Endothelial cell of umbilical vein (primary cell): ENCODE data around the gene TCIRG1. TPM values are rescaled to one million over a fixed set of nuclear protein-coding genes. Genes with fewer than 3 reads are reported as not detected.

Source experiments
- BruUV-seq: library from RNA; stranded (reverse); fragments of 400-500 nt; replicated peaks from 2 replicates; lab custom pipeline; 2021; lab: Mats Ljungman, UMichigan
- CTCF ChIA-PET: fragments of 300-600, 350-600 bp; sonication (Branson Sonifier 250); formaldehyde crosslinking; loops from one replicate; lab custom pipeline; 2021; ENCODE audit warnings: antibody characterized with exemption, inconsistent platforms; lab: Charles Lee
- POLR2A ChIA-PET: fragments of 300-600, 350-600 bp; sonication (Branson Sonifier 250); formaldehyde crosslinking; loops from one replicate; lab custom pipeline; 2021; ENCODE audit warnings: antibody characterized with exemption, inconsistent platforms; lab: Charles Lee
- DNase-seq: peaks from one replicate; pipeline ENCODE4 v3.0.0-alpha.2; 2011; ENCODE audit warnings: low read depth, low spot score
- FAIRE-seq: peaks from 2 replicates; lab custom pipeline; 2011; peaks lifted over from hg19 to GRCh38; lab: Jason Lieb, UNC
- H2AFZ ChIP-seq: 2 replicates; pipeline ENCODE4 v1.6.0; 2012; ENCODE audit warnings: low read depth, low read length, control low read depth, inconsistent platforms
- H3K27ac ChIP-seq: 2 replicates; pipeline ENCODE4 v1.5.1; 2011; ENCODE audit warnings: low read depth, mild to moderate bottlenecking, control low read depth, low read length, moderate library complexity; ENCODE audit not compliant: insufficient read depth
- H3K27me3 ChIP-seq, 2 experiments: 2 replicates each; pipeline versions ENCODE4 v1.6.0 to v1.6.1; 2011; ENCODE audit warnings: low read length in 2 of 2, mixed read lengths in 1 of 2; ENCODE audit not compliant: control insufficient read depth in 2 of 2, insufficient read depth in 2 of 2
- H3K36me3 ChIP-seq, 2 experiments: 2 replicates in 1 of 2; 3 replicates in 1 of 2; pipeline ENCODE4 v1.5.1; 2011; ENCODE audit warnings: low read length in 2 of 2, mild to moderate bottlenecking in 1 of 2, moderate library complexity in 1 of 2; ENCODE audit not compliant: control insufficient read depth in 2 of 2, insufficient read depth in 2 of 2; ENCODE audit errors: extremely low read depth in 1 of 2
- H3K4me1 ChIP-seq: 3 replicates; pipeline ENCODE4 v1.5.1; 2011; ENCODE audit warnings: mild to moderate bottlenecking, low read length; ENCODE audit not compliant: control insufficient read depth, insufficient read depth; ENCODE audit errors: extremely low read depth
- H3K4me2 ChIP-seq: 2 replicates; pipeline ENCODE4 v1.6.1; 2011; ENCODE audit warnings: low read length, control low read depth, mixed read lengths; ENCODE audit not compliant: insufficient read depth
- H3K4me3 ChIP-seq, 3 experiments: fragments of 200-600 bp in 1 of 3; sonication (generic), shearing (Covaris generic) in 1 of 3; replicated peaks in 1 of 3; 2 replicates each; pipeline ENCODE4 v1.5.1; 2011 to 2016; ENCODE audit warnings: control low read depth in 3 of 3, low read length in 3 of 3, mild to moderate bottlenecking in 2 of 3, inconsistent platforms in 1 of 3, low read depth in 1 of 3, moderate library complexity in 1 of 3; ENCODE audit not compliant: insufficient read depth in 1 of 3
- H3K79me2 ChIP-seq: 2 replicates; pipeline ENCODE4 v1.6.0; 2012; ENCODE audit warnings: low read length, inconsistent platforms; ENCODE audit not compliant: control insufficient read depth, insufficient read depth
- H3K9ac ChIP-seq: replicated peaks from 2 replicates; pipeline ENCODE3; 2011; ENCODE audit warnings: low read length, control low read depth; ENCODE audit not compliant: insufficient read depth; ENCODE audit errors: extremely low read depth
- H3K9me1 ChIP-seq: replicated peaks from 3 replicates; pipeline ENCODE4 v1.6.0; 2011; ENCODE audit warnings: mild to moderate bottlenecking, low read length; ENCODE audit not compliant: control insufficient read depth, insufficient read depth; ENCODE audit errors: extremely low read depth
- H3K9me3 ChIP-seq: replicated peaks from 2 replicates; pipeline ENCODE4 v1.5.1; 2012; ENCODE audit warnings: low read length, inconsistent platforms; ENCODE audit not compliant: control insufficient read depth, insufficient read depth
- H4K20me1 ChIP-seq: replicated peaks from 2 replicates; pipeline ENCODE3; 2011; ENCODE audit warnings: mild to moderate bottlenecking, low read length; ENCODE audit not compliant: control insufficient read depth, insufficient read depth; ENCODE audit errors: extremely low read depth
- EZH2 ChIP-seq: IDR thresholded peaks from 2 replicates; pipeline ENCODE4 v1.6.1; 2012; ENCODE audit warnings: borderline replicate concordance, low read depth, mild to moderate bottlenecking, moderate library complexity, low read length, inconsistent platforms; ENCODE audit not compliant: severe bottlenecking
- FOS ChIP-seq: IDR thresholded peaks from 2 replicates; pipeline ENCODE4 v1.6.1; 2011; ENCODE audit warnings: mild to moderate bottlenecking, low read length, moderate library complexity, borderline replicate concordance; ENCODE audit not compliant: insufficient read depth
- GATA2 ChIP-seq: IDR thresholded peaks from 2 replicates; pipeline ENCODE4 v1.7.0; 2011; ENCODE audit warnings: low read depth, mild to moderate bottlenecking, moderate library complexity, mixed read lengths, low read length; ENCODE audit not compliant: insufficient read length, insufficient read depth
- JUN ChIP-seq: IDR thresholded peaks from 2 replicates; pipeline ENCODE4 v1.6.1; 2011; ENCODE audit warnings: borderline replicate concordance, low read depth; ENCODE audit not compliant: insufficient read length, insufficient read depth
- MYC ChIP-seq: IDR thresholded peaks from one replicate; pipeline ENCODE4 v1.6.1; 2011; ENCODE audit warnings: mild to moderate bottlenecking, low read depth, low read length
- POLR2A ChIP-seq: IDR thresholded peaks from 2 replicates; pipeline ENCODE4 v1.6.1; 2012; ENCODE audit warnings: low read depth, mild to moderate bottlenecking, control low read depth, low read length
- POLR2AphosphoS5 ChIP-seq: IDR thresholded peaks from 2 replicates; pipeline ENCODE4 v1.6.1; 2012; ENCODE audit warnings: low read depth, mild to moderate bottlenecking, control low read depth, low read length, moderate library complexity; ENCODE audit not compliant: insufficient read depth
- dilution Hi-C: fragments of 300-500 bp; cut with MboI; formaldehyde crosslinking; loops from one replicate; pipeline ENCODE4 v1.15.0; 2019; ENCODE audit warnings: low sequenced_read_pairs; ENCODE audit not compliant: extremely low pct_ligation_motif_present
- intact Hi-C: fragments of 100-400 bp; cut with micrococcal nuclease; formaldehyde crosslinking; loops from one replicate; pipeline ENCODE4 v1.10.0; 2022
- polyA plus RNA-seq, 4 experiments: library from polyadenylated mRNA; depleted of rRNA in 3 of 4; stranded (reverse) in 3 of 4; unstranded in 1 of 4; fragments of >200 nt; gene quantifications; 2 replicates each; pipeline versions ENCODE4 v1.2.1 to v1.2.3, GENCODE V29; 2011 to 2012; ENCODE audit warnings: missing spikeins in 1 of 4
- total RNA-seq: library from RNA; stranded (reverse); gene quantifications from 2 replicates; pipeline ENCODE4 v1.2.3, GENCODE V29; 2021
- TF ChIP-seq, protein P1 (sequence below), 2 donors: IDR thresholded peaks; 1 replicate in 1 of 2; 2 replicates in 1 of 2; pipeline ENCODE4 v1.5.1; 2011; ENCODE audit warnings: low read length in 2 of 2, mild to moderate bottlenecking in 2 of 2, moderate library complexity in 2 of 2, control low read depth in 1 of 2, inconsistent platforms in 1 of 2, low read depth in 1 of 2; ENCODE audit not compliant: insufficient read depth in 1 of 2; ENCODE audit errors: extremely low read depth in 1 of 2
- TF ChIP-seq, protein P2 (sequence below): IDR thresholded peaks from 2 replicates; pipeline ENCODE4 v1.6.1; 2011; ENCODE audit not compliant: insufficient read depth, insufficient read length

Gene TCIRG1
- total and polyA plus RNA-seq, 2 donors (not counting 3 experiments of a cell fraction or from before 2014, with no cell fraction given) = 134 to 183 TPM

DNA sequence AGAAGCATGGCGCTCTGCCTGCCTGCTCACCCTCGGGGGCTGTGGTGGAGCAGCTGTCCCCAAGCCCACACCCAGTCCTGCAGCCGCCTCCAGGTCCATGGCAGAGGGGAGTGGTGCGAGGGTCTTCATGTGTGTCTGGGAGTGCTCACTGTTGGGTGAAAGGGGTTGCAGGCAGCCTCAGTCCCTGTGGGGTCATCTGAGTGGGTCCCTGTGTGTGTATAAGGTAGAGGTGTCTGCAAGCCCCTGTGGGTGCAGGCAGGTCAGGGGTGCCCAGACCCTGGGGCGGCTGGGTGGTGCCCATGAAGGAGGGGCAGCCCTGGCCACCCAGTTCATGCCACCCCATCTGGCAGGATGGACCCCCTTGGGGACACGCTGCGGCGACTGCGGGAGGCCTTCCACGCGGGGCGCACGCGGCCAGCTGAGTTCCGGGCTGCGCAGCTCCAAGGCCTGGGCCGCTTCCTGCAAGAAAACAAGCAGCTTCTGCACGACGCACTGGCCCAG lies 23.8 kb upstream of the TCIRG1 start:
- peak overlapping the region; percentile 62 for H3K27ac ChIP-seq
- H2AFZ ChIP-seq = peak overlapping the region; percentile 77
- no peak overlapping the region for H3K4me3 ChIP-seq
- H3K4me1 ChIP-seq = peaks cover 9% of the 10 kb centered on the region
- no peak overlapping the region for H3K9ac ChIP-seq
- no peaks in the 10 kb centered on the region for H3K79me2 ChIP-seq
- POLR2A ChIA-PET = no interaction called here
- BruUV-seq = no TSS peak
- no peak overlapping the region for H3K4me2 ChIP-seq
- no peaks in the 10 kb centered on the region for H3K9me3 ChIP-seq
- intact Hi-C loops (no loop called here), dilution Hi-C loops (no loop called here)
- H3K27me3 ChIP-seq = no peaks in the 10 kb centered on the region
- no peaks in the 10 kb centered on the region for H4K20me1 ChIP-seq
- CTCF ChIA-PET = interaction anchor here (1.0 to 1.2 kb wide), 2 partner anchors 9 to 50 kb away, joined by 3 to 4 read pairs; no protein-coding TSS in a partner anchor
- DNase-seq = no peak
- TF ChIP-seq POLR2A (no peak), FOS (no peak), JUN (no peak), POLR2AphosphoS5 (no peak), MYC (no peak), EZH2 (no peak), GATA2 (no peak)
- TF ChIP-seq, protein P1, sequence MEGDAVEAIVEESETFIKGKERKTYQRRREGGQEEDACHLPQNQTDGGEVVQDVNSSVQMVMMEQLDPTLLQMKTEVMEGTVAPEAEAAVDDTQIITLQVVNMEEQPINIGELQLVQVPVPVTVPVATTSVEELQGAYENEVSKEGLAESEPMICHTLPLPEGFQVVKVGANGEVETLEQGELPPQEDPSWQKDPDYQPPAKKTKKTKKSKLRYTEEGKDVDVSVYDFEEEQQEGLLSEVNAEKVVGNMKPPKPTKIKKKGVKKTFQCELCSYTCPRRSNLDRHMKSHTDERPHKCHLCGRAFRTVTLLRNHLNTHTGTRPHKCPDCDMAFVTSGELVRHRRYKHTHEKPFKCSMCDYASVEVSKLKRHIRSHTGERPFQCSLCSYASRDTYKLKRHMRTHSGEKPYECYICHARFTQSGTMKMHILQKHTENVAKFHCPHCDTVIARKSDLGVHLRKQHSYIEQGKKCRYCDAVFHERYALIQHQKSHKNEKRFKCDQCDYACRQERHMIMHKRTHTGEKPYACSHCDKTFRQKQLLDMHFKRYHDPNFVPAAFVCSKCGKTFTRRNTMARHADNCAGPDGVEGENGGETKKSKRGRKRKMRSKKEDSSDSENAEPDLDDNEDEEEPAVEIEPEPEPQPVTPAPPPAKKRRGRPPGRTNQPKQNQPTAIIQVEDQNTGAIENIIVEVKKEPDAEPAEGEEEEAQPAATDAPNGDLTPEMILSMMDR (IDR thresholded peaks at IDR 0.05; ENCODE audit: extremely low read depth in 1 of 2, insufficient read depth in 1 of 2, low read depth in 1 of 2, low read length in 2 of 2) = no peak
- TF ChIP-seq, protein P2, sequence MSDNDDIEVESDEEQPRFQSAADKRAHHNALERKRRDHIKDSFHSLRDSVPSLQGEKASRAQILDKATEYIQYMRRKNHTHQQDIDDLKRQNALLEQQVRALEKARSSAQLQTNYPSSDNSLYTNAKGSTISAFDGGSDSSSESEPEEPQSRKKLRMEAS = no peak
- H3K9me1 ChIP-seq = no peaks in the 10 kb centered on the region
- H3K36me3 ChIP-seq = no peaks in the 10 kb centered on the region
- no peak for FAIRE-seq
